ENCODE data around the gene TTC39C.

Gene TTC39C

DNA sequence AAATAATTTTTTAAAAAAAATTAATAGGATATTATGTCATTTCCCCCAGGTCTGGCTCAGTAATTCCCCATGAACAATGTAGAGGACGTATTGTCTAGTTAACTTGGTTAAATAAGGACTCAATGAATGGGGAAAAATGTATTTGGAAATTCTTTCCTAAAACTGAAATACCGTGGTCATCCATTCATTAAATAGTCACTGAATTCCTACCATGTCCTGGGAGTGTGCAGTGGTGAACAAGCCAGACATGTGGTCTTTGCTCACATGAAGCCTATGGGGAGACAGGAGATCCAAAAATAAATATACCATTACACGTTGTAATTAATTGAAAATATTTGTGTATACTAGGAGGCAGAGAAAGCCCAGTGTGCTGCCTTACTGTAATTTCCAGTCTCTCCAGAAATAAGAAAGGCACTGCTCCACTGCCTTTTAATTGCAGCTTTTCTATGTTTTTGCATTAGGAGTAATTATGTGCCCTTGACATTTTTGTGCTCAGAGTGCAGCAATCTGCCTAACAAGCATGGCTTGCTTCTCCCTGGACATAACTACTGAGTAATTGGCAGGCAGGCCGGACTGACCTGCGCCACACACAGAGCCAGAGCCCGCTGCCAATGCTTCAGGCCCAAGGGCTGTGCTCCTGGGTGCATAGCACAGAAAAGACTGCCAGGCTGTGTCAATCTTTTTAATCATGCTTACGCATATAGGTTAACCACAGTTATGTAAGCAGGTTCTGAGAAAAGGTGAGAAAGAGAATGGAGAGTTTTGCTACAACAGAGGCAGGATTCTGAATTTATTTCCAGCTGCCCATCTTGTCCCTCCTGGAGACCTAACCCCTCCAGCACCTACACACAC, 22.2 kb upstream of the TTC39C start:
- DNase-seq (ENCODE audit: low read depth, low spot score): no peak

DNA sequence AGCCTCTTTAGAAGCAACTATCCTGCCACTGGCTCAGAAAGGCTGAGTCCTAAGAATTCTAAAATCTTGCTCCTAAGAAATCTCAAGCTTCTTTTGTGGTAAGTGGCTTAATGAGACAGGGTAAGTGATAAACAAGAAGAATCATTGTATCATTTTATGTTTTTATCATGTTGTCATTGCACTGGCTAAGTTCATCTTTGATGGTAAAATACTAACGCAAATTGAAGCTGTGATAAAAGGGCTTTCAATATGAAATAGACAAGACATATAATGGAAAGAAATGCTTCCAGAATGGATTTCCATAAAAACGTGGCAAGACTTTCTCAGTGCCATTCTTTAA, 21.6 kb upstream of the TTC39C start:
- no peak for DNase-seq (ENCODE audit: low read depth, low spot score)

DNA sequence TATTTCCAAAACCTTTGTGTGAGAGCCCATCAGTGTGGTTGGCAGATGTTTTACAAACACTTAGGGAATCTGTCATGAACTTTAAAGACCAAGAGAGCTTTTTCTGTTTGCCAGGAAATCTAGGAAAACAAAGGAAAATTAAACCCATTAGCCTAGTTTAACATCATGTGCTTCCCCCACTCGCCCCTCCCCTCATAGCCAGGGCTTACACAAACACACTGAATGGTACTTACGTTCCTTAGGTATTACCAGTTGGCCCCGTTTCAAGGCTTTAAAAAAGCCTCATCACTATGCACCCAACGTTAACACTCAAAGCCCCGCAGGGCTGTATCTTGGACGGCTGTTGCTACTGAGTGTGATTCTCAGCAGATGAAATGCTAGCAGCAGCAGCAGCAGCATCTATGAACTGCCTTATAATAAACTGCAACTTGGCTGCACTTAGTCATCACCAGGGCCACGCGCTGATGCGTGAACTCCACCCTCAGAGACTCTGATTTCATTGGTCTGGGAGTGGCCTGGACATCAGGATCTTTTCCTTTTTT, 20.1 kb upstream of the TTC39C start:
- DNase-seq (ENCODE audit: low read depth, low spot score): no peak

DNA sequence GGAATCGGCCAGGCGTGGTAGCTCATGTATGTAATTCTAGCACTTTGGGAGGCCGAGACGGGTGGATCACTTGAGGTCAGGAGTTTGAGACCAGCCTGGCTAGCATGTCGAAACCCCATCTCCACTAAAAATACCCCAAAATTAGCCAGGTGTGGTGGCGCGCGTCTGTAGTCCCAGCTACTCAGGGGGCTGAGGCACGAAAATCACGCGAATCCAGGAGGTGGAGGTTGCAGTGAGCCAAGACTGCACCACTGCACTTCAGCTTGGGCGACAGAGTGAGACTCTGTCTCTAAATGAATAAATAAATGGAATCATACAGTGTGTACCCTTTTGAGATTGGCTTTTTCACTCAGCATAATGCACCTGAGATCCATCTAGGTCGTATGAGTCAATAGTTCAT, 19.4 kb upstream of the TTC39C start:
- no peak for DNase-seq (ENCODE audit: low read depth, low spot score)

DNA sequence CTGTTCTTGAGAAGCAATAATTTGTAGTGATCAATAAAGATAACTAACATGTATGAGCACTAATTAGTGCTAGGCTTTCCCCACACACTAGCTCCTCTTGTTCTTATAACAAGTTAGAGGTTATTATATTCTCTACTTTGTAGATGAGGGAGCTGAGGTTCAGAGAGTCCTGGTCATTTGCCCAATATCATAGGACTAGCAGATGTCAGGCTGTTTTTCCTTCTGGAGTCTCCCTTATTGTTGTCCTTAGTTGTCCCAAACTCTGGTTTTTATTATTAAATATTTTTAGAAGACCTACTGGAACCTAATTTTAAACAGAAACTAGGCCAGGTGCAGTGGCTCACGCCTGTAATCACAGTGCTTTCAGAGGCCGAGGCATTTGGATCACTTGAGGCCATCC, 16.5 kb upstream of the TTC39C start:
- no peak for DNase-seq (ENCODE audit: low read depth, low spot score)

DNA sequence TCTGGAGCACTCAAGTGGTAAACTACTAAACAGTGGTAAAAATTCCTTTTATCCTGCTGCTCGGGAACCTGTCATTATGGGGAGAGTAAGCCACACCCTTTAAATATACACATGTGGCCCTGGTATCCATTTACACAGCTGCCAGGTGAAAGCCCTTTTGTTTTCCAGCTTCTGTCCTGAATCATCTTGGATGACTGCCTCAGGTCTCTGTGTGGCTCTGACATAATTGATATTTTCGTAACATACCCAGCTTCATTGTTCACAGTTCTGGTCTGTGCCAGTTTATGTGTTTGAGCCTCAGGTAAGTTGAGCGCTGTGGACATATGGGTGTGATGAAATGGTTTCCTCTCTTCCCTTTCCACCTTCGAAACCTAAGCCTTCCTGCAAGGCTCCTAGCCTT, 15.7 kb upstream of the TTC39C start:
- no peak for DNase-seq (ENCODE audit: low read depth, low spot score)

DNA sequence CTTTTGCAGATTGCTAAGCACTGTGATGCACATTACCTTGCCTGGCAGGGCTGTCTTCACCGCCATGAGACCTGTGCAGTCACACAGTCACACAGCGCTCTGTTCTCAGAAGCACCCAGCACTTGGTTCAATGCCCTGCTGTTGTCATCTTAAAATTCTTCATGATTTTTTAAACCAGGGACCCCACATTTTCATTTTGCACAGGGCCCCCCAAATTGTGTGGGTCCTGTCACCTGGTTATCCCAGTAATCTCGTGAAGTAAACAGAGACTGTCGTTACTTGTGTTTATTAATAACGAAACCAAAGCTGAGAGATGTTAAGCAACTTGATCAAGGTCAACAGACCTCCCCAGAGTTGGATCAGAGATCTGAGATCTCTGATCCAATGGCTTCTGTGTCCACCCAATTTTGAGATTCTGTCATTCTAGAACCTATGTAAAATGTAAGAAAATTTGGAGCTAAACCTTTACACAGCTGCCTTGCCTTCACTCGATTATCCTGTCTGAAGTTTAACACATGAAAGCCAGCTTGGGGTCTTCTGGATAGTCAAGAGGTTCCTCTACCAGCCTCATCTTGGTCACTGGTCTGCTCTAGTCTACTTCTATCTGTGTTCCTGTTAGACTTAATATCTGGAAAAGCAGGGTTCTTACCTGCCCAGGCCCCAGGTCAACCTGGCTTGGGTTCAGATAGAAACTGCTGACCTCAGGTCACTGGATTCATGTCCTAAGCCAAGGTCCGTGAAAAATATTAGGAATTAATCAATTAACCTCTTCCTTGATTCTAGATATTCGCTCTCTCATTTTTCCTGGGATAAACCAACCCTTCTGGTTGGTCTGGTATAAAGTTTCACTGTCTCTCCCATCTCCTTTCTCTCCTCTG, 13.7 kb upstream of the TTC39C start:
- DNase-seq (ENCODE audit: low read depth, low spot score): no peak

DNA sequence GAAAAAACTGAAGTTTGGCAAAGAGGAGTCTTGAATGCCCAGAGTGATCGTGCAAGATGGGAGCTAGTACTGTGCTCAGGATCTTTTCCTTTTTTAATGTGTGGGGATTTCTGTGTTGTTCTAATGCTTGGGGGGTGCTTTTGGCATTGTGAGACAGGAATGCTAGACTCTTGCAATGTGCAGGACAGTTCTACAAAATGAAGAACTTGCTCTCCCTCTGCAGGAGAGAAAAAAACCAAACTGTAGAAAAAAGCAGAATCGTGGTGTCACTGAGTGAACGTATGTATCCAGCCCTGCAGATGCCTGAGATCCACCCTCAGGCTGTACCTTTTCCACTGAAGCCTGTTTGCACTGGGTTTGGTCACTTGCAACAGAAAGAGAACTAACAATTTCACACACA, 12.1 kb upstream of the TTC39C start:
- DNase-seq (ENCODE audit: low read depth, low spot score): no peak

DNA sequence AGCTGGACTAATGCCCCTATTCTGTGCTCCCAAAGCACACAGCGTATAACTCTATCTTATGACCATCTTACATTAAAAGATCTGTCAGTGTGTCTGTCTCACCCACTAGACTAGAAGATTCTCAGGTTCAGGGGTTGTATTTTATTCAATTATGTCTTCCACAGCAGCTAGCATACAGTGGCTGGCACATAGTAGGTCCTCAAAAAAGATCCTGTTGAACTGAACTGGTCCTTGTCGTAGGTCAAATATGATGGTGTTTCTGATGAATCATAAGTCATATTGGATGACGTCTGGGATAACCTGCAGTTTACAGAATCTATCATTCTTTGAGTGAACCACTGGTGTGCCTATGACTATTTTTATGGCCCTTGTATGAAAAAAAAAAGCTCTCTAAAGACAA, 11.3 kb upstream of the TTC39C start:
- no peak for DNase-seq (ENCODE audit: low read depth, low spot score)

DNA sequence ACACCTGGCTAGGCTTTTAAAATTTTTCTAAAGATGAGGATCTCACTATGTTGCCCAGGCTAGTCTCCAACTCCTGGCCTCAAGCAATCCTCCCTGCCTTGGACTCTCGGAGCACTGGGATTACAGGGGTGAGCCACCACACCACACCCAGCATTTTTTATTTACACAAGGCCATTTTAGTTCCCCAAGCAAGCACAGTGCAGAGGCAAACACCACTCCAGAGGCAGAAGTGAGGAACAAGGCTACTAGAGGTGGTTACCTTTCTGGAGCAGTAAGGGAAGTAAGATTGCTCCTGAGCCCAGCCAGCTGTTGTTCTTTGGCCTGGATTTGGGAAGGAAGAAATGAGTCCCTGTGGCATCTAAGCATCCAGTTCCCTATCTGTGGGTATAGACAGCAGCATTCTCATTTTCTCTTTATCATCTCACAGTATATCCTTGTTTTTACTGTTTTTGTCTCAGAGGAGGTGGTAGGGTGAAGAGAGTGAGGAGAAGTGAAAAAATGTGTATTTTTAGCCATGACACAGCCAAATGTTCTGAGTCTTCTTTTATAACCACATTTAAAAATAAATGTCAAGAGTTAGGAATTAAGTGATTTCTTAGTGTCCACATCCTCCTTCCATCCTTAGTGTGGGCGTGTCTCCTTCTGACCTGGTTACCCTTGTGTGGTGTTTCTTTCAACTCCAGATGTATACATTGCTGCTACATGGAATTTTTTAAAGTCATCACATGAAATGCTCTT, 10.5 kb upstream of the TTC39C start:
- DNase-seq (ENCODE audit: low read depth, low spot score): no peak

DNA sequence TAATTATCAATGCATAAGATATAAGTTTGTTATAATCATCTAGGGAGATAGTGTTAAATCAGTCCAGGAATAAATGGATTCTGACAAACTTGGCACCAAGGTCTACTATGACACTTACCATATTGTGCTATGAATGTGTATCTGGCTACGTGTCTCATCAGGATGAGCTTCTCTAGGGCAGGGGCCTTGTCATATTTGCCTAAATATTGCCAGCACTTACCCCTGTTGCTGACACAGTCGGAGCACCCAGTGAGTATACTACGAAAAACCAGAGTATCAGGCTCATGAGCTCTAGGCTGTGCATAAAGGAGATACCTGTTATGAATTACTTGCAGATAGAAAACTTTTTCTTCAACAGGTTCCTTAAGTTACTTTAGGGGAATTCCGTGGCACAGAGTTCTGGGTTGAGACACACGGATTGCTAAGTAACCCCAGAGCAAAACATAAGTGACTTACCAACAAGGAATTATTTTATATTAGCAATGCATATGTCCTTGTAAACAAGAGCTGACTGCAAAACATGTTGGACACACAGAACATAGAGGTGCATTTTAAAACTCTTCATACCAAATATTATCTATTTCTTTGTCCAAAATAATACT, 7.7 kb upstream of the TTC39C start:
- DNase-seq (ENCODE audit: low read depth, low spot score): no peak

DNA sequence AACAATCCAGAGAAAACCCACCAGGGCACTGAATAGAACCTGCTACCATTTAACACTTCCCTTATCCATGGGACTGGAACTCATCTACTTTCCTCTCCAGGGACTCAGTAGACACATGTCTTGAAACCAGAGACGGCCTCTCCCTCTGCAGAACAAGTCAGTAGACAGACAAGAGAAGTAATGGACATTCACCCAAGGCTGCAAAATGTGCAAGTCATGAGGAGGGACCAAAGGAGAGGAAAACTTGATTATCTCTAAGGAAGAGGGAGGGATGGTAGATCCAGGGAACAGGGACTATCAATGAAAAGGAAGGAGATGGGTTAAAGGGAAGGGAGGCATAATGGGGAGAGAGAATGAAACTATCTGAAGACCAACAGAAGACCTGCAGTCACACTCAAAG, 5.3 kb upstream of the TTC39C start:
- no peak for DNase-seq (ENCODE audit: low read depth, low spot score)

DNA sequence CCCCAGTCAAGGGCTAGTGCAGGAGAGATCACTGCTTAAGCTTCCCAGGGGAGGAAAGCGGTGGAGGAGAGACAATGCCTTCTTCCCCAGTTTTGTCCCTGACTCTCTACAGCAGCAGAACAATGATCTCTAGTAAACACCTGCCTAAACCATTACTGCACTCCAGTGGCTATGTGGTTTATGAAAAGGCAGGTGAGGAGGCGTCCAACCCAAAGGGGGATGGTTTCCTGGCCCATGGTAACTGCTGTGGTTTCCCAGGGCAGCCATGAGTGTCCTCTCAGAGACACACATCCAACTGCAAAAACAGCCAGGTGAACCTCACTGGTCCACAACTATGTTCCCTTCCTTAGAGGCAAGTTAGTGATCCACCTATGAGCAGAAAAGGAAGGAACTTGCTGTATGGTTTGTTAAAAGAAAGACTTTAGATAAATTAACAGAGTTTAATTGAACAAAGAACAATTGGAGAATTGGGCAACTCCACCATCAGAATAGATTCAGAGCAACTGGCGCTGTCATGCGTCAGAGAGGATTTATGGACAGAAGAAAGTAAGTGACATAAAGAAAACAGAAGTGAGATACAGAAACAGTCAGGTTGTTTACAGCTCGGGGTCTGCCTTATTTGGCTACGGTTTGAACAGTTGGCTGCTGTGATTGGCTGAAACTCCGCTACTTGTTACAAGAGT, 4.8 kb upstream of the TTC39C start:
- DNase-seq (ENCODE audit: low read depth, low spot score): no peak

DNA sequence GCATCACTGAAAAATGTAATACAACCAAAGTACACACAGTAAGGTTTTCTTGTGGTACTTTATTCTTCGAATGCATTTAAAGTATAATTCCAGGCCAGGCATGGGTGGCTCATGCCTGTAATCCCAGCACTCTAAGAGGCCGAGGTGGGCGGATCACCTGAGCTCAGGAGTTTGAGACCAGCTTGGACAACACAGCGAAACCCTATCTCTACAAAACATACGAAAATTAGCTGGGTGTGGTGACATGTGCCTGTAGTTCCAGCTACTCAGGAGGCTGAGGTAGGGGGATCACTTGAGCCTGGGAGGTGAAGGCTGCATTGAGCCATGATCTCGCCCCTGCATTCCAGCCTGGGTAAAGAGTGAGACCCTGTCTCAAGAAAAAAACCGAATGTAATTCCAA, 3.9 kb upstream of the TTC39C start:
- DNase-seq (ENCODE audit: low read depth, low spot score): no peak

DNA sequence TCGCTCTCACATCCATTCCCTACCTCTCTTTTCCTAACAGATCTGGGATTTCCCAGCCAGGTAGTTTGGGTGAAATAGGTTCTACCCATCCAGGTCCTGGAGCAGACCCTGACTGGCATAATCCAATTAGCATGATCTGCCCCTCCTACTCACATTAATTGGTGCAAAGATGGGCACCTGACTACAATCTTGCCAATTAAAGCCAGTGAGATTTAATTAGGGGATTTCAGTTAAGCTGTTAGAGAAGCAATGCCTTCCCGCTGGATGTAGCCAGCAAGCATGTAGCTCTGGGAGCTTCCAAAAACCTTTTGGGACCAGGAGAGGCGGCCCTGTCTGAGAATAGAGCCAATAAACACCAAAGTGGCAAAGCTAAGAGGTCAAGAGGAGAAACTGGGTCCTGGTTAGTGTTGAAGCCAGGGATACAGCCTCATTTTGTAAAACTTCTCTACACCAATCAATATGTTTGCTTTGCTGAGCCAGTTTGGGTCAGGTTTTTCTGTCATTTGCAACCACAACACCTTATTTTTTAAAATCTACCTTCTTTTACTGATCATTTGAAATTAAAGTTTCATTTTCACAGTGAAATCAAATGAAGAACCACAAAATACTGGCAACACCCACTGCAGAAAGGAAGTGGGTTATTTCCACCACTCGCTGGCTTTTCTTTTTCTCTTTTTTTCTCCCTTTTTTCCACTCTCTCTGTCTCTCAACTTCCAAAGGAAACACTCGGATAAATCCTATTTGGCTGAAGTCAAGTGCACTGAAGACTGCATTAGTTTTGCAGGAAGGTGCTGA, 3.2 kb upstream of the TTC39C start:
- DNase-seq (ENCODE audit: low read depth, low spot score): no peak

DNA sequence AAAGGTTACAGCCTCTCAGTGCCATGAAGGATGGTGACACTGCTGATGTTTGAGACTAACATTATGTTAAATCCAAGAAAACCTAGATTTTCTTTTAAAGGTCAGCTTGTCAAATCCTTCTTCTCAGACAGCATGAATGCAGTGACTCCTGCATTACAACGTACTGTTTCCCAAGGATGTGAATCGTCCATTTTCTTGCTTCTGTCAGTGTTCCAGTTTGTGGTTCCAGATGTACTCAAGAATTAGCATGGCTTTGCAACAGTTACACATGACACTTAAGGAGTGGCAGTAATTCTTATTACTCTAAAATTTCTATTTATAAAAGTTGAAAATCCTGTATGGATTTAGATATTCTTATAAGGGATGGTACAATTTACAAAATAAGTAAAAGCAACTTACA, 1.5 kb upstream of the TTC39C start:
- no peak for DNase-seq (ENCODE audit: low read depth, low spot score)

DNA sequence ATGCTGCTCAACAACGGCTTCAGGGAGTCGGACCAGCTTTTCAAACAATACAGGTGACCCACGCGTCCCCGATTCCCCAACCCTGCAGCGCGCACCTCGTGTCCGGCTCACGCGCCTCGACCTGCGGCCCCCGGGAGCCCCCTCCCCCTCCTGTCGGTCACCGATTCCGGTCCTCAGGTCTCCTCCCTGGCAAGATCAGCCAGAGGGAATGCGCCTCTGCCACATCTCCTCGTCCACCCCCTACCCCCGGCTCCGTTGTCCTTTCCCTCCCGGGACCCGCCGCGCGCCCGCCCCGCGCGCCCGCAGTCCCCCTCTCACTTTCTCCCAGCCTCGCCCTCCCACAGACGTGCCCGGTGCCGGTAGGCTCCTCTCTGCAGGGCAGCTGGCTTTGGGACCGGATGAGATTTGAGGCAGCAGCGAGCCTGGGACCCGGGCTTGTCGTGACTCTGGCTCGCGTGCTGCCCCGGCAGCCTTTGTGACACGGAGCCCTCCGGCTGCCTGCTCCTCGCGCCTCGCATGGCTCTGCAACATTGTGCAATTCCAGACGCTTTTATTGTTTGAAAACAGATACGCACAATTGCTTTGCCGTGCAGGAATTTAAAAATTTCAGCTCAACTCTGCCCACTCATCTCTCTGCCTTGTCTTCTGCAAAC, 558 bp downstream of the TTC39C start:
- no peak for DNase-seq (ENCODE audit: low read depth, low spot score)

DNA sequence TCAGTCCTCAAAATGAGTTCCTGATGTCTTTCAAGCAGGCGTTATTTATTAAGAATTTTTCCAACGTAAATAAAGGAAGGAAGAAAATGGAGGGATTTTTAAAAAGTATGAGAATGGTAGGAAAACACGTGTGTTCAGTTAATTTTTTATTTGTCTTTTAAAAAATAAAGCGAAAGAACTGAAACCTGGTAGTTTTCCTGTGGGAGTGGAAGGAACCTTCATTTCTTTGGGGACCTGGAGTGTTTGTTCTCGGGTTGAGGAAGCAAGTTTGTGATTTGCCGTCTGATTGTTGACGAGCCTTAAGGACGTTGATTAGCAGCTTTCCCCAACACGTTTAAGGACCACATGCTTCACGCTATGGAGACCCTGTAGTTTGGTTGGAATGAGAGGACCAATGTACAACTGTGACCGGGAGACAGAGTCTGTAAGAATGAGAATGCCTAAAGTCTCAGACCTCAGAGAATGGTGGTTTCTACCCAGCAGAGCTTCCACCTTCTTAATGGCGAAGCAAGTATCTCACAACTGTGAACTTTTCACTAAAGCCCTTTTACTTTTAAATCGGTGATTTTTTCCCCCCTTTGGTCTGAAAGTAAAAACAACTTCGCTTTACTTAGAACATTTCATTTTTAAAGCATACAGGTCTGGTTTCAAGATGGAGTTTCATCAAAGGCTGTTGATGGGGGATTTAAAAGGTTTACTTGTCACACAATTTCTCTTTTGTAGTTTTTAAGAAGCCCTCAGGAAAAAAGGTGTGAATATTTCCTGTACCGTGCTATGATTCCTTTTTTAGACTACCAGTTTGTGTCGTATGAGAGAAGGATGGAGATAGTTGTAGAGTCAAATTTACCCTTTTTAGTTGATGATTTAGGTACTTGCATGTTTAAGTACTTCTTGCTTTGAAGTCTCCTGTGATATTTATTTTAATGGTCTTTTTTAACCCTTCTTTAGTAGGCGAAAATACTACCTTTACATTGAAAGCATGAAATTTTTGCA, 1.4 kb downstream of the TTC39C start:
- DNase-seq (ENCODE audit: low read depth, low spot score): no peak

DNA sequence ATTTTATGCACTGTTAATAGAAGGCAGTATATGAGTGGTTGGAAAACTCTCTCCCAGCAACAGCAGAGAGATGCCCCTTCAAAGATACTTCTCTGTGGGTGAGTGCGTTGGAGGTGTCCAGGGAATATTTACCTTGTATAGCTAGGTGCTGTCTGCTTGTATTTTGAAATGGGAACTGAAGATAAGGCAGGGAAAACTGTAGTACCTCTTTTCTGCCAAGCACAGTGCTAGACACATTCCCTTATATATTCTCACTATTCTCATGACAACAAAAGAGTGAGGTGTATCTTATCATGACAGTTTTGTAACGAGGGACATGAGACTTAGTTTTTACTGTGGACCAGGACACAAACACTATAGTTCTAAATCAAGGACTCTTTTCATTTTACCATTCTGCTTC, 2.1 kb downstream of the TTC39C start:
- no peak for DNase-seq (ENCODE audit: low read depth, low spot score)
